ENCODE measurements around the gene GADD45B.

Gene GADD45B

GRCh38 chr19:2475702-2476450, at the start of gene GADD45B:
Gene GADD45B (plus strand): TSS chr19:2476127. CDS start chr19:2476359, 232 bp downstream.
- DNase-seq (ENCODE audit: low read depth in 1 of 2, low spot score in 1 of 2): peak; percentile 95 to 96

GRCh38 chr19:2426611-2427428, 49.1 kb upstream of the GADD45B start:
- peak; percentile 25 to 35 for DNase-seq (ENCODE audit: low read depth in 1 of 2, low spot score in 1 of 2)

GRCh38 chr19:2427429-2428320, 48.3 kb upstream of the GADD45B start, which contains the start of gene TIMM13:
Gene TIMM13 (minus strand): TSS chr19:2427586. CDS start chr19:2427533, 53 bp downstream.
- DNase-seq (ENCODE audit: low read depth in 1 of 2, low spot score in 1 of 2): peak; percentile 90 to 91

- no peak for DNase-seq (ENCODE audit: low read depth in 1 of 2, low spot score in 1 of 2)
Measured at GRCh38 chr19:2428321-2428690, 47.6 kb upstream of the GADD45B start.

- DNase-seq (ENCODE audit: low read depth in 1 of 2, low spot score in 1 of 2): no peak
Measured at GRCh38 chr19:2428756-2429711, 46.9 kb upstream of the GADD45B start.

- DNase-seq (ENCODE audit: low read depth in 1 of 2, low spot score in 1 of 2): no peak
Measured at GRCh38 chr19:2429917-2430535, 45.9 kb upstream of the GADD45B start.

GRCh38 chr19:2431318-2432055, 44.4 kb upstream of the GADD45B start:
- no peak for DNase-seq (ENCODE audit: low read depth in 1 of 2, low spot score in 1 of 2)

GRCh38 chr19:2432131-2432848, 43.6 kb upstream of the GADD45B start:
- no peak for DNase-seq (ENCODE audit: low read depth in 1 of 2, low spot score in 1 of 2)

GRCh38 chr19:2433854-2434253, 42.1 kb upstream of the GADD45B start:
- no peak for DNase-seq (ENCODE audit: low read depth in 1 of 2, low spot score in 1 of 2)

GRCh38 chr19:2434267-2434666, 41.7 kb upstream of the GADD45B start:
- no peak for DNase-seq (ENCODE audit: low read depth in 1 of 2, low spot score in 1 of 2)

GRCh38 chr19:2434721-2435265, 41.1 kb upstream of the GADD45B start:
- no peak for DNase-seq (ENCODE audit: low read depth in 1 of 2, low spot score in 1 of 2)

GRCh38 chr19:2436384-2436783, 39.5 kb upstream of the GADD45B start:
- DNase-seq (ENCODE audit: low read depth in 1 of 2, low spot score in 1 of 2): no peak

GRCh38 chr19:2436926-2437325, 39.0 kb upstream of the GADD45B start:
- no peak for DNase-seq (ENCODE audit: low read depth in 1 of 2, low spot score in 1 of 2)

- no peak for DNase-seq (ENCODE audit: low read depth in 1 of 2, low spot score in 1 of 2)
Measured at GRCh38 chr19:2438178-2438577, 37.7 kb upstream of the GADD45B start.

GRCh38 chr19:2440515-2440914, 35.4 kb upstream of the GADD45B start:
- DNase-seq (ENCODE audit: low read depth in 1 of 2, low spot score in 1 of 2): no peak

GRCh38 chr19:2441096-2441752, 34.7 kb upstream of the GADD45B start:
- DNase-seq (ENCODE audit: low read depth in 1 of 2, low spot score in 1 of 2): no peak

GRCh38 chr19:2443116-2443784, 32.7 kb upstream of the GADD45B start:
- no peak for DNase-seq (ENCODE audit: low read depth in 1 of 2, low spot score in 1 of 2)
